Measurements from ENCODE around the gene COPB1. TPM values are rescaled to one million over a fixed set of nuclear protein-coding genes. Genes with fewer than 3 reads are reported as not detected.

Gene COPB1
- total RNA-seq, 2 donors from 2014 or later, result 136 to 144 TPM

GRCh38 chr11:14417617-14418374 lies 81.8 kb downstream of the COPB1 start:
- Mint-ChIP-seq H3K9me3 (no peaks in the 10 kb centered on the region), H3K27me3 (ENCODE audit: low read depth) (no peaks in the 10 kb centered on the region), H3K4me1 (ENCODE audit: low read depth) (peaks cover 53% of the 10 kb centered on the region), H3K27ac (no peak overlapping the region), H3K36me3 (ENCODE audit: insufficient read depth in 2 of 2) (no peaks in the 10 kb centered on the region), H3K4me3 (no peak overlapping the region)
- ATAC-seq (replicated peaks in 1 of 2), result no peak
- DNase-seq, result no peak

- peaks cover 53% of the 10 kb centered on the region for H3K4me1 Mint-ChIP-seq (ENCODE audit: low read depth)
- H3K27me3 Mint-ChIP-seq (ENCODE audit: low read depth), result no peaks in the 10 kb centered on the region
- no peaks in the 10 kb centered on the region for H3K36me3 Mint-ChIP-seq (ENCODE audit: insufficient read depth in 2 of 2)
- ATAC-seq (replicated peaks in 1 of 2), result no peak
- H3K4me3 Mint-ChIP-seq, result no peak overlapping the region
- no peaks in the 10 kb centered on the region for H3K9me3 Mint-ChIP-seq
- no peak overlapping the region for H3K27ac Mint-ChIP-seq
- DNase-seq, result no peak
These were observed 82.4 kb downstream of the COPB1 start for GRCh38 chr11:14417186-14417585.

- Mint-ChIP-seq H3K4me3 (peak overlapping the region; percentile 55 to 80), H3K4me1 (ENCODE audit: low read depth) (peaks cover 60% of the 10 kb centered on the region), H3K27me3 (ENCODE audit: low read depth) (no peaks in the 10 kb centered on the region), H3K9me3 (no peaks in the 10 kb centered on the region), H3K36me3 (ENCODE audit: insufficient read depth in 2 of 2) (no peaks in the 10 kb centered on the region), H3K27ac (peak overlapping the region; percentile 71)
- peak; percentile 98 to 99 for ATAC-seq (replicated peaks in 1 of 2)
- peak; percentile 84 to 90 for DNase-seq
These were observed 84.8 kb downstream of the COPB1 start for GRCh38 chr11:14414470-14415461.

GRCh38 chr11:14413307-14414069 lies 86.1 kb downstream of the COPB1 start:
- Mint-ChIP-seq H3K4me3 (peak overlapping the region in 1 of 2 donors; percentile 17), H3K27ac (peak overlapping the region; percentile 8), H3K27me3 (ENCODE audit: low read depth) (no peaks in the 10 kb centered on the region), H3K36me3 (ENCODE audit: insufficient read depth in 2 of 2) (no peaks in the 10 kb centered on the region), H3K4me1 (ENCODE audit: low read depth) (peaks cover 64% of the 10 kb centered on the region), H3K9me3 (no peaks in the 10 kb centered on the region)
- ATAC-seq (replicated peaks in 1 of 2) (no peak), DNase-seq (peak; percentile 19 to 22)

GRCh38 chr11:14411818-14412217 lies 87.8 kb downstream of the COPB1 start:
- Mint-ChIP-seq H3K27me3 (ENCODE audit: low read depth) (no peaks in the 10 kb centered on the region), H3K4me3 (no peak overlapping the region), H3K4me1 (ENCODE audit: low read depth) (peaks cover 51% of the 10 kb centered on the region), H3K36me3 (ENCODE audit: insufficient read depth in 2 of 2) (no peaks in the 10 kb centered on the region), H3K27ac (no peak overlapping the region), H3K9me3 (no peaks in the 10 kb centered on the region)
- ATAC-seq (replicated peaks in 1 of 2) (no peak), DNase-seq (no peak)

GRCh38 chr11:14409891-14410290 lies 89.7 kb downstream of the COPB1 start:
- ATAC-seq (replicated peaks in 1 of 2), result no peak
- H3K4me3 Mint-ChIP-seq, result no peak overlapping the region
- H3K27ac Mint-ChIP-seq, result no peak overlapping the region

GRCh38 chr11:14408612-14409011 lies 91.0 kb downstream of the COPB1 start:
- no peak for ATAC-seq (replicated peaks in 1 of 2)

More at GRCh38 chr11:14409891-14410290, 89.7 kb downstream of the COPB1 start:
- no peaks in the 10 kb centered on the region for H3K27me3 Mint-ChIP-seq (ENCODE audit: low read depth)
- no peaks in the 10 kb centered on the region for H3K36me3 Mint-ChIP-seq (ENCODE audit: insufficient read depth in 2 of 2)
- H3K4me1 Mint-ChIP-seq (ENCODE audit: low read depth), result peaks cover 32% of the 10 kb centered on the region
- no peak for DNase-seq
- no peaks in the 10 kb centered on the region for H3K9me3 Mint-ChIP-seq

More at GRCh38 chr11:14408612-14409011, 91.0 kb downstream of the COPB1 start:
- no peaks in the 10 kb centered on the region for H3K9me3 Mint-ChIP-seq
- peaks cover 19% of the 10 kb centered on the region for H3K4me1 Mint-ChIP-seq (ENCODE audit: low read depth)
- no peak overlapping the region for H3K27ac Mint-ChIP-seq
- H3K4me3 Mint-ChIP-seq, result no peak overlapping the region
- H3K27me3 Mint-ChIP-seq (ENCODE audit: low read depth), result no peaks in the 10 kb centered on the region
- H3K36me3 Mint-ChIP-seq (ENCODE audit: insufficient read depth in 2 of 2), result no peaks in the 10 kb centered on the region
- DNase-seq, result no peak

Other genes with a start within 250 kb of the COPB1 start
- gene RRAS2, start 140.6 kb downstream of the COPB1 start, total RNA-seq, result 10 to 100 TPM; 59.2 to 64.2 TPM
- 100 to 1,000 TPM; 248 to 268 TPM for gene PSMA1, start 20.6 kb upstream of the COPB1 start, total RNA-seq
- 10 to 100 TPM; 79.2 to 92.1 TPM for gene PDE3B, start 144.0 kb upstream of the COPB1 start, total RNA-seq

Measured in activated T-cell treated with anti-CD3 and anti-CD28 coated beads, Interleukin-2, amount 50 U/mL, for 72 hours (primary cell).